GM21737 (cell line): ENCODE results near the gene C19orf25.
"Not testable (repeated sequence)": the region's sequence is repeated elsewhere in the genome, so short reads cannot be mapped to it uniquely, and the experiment has no call there.

Experiments
- ATAC-seq: cut with Tn5 transposase; IDR thresholded peaks from one replicate; pipeline ENCODE4 v1.9.1; 2021; ENCODE audit warnings: mild to moderate bottlenecking, moderate library complexity; ENCODE audit not compliant: unreplicated experiment

The C19orf25 gene

GRCh38 chr19:1512671-1513498 is 33.9 kb upstream of the C19orf25 start, which contains the start of gene ADAMTSL5:
Gene ADAMTSL5, minus strand, starts transcription at chr19:1513019. Its CDS starts 2,076 bp downstream, at chr19:1510943.
- ATAC-seq: no peak

GRCh38 chr19:1511318-1512317 is 32.6 kb upstream of the C19orf25 start:
- ATAC-seq: no peak

GRCh38 chr19:1510807-1511206 is 31.8 kb upstream of the C19orf25 start:
- no peak for ATAC-seq

GRCh38 chr19:1510442-1510806 is 31.4 kb upstream of the C19orf25 start:
- ATAC-seq: no peak

GRCh38 chr19:1509602-1510441 is 30.8 kb upstream of the C19orf25 start:
- no peak for ATAC-seq

GRCh38 chr19:1508507-1508856 is 29.5 kb upstream of the C19orf25 start:
- ATAC-seq: no peak

- ATAC-seq: no peak
Measured at GRCh38 chr19:1507763-1508506, 28.9 kb upstream of the C19orf25 start.

GRCh38 chr19:1507192-1507660 is 28.2 kb upstream of the C19orf25 start:
- no peak for ATAC-seq

GRCh38 chr19:1505991-1506881 is 27.2 kb upstream of the C19orf25 start:
- no peak for ATAC-seq

GRCh38 chr19:1505012-1505411 is 26.0 kb upstream of the C19orf25 start:
- ATAC-seq: no peak

- no peak for ATAC-seq
Measured at GRCh38 chr19:1503925-1504773, 25.1 kb upstream of the C19orf25 start.

GRCh38 chr19:1503089-1503924 is 24.3 kb upstream of the C19orf25 start:
- no peak for ATAC-seq

- ATAC-seq: no peak
Measured at GRCh38 chr19:1502433-1503088, 23.5 kb upstream of the C19orf25 start.

GRCh38 chr19:1501200-1501595 is 22.2 kb upstream of the C19orf25 start:
- ATAC-seq: no peak

- ATAC-seq: not testable (repeated sequence)
Measured at GRCh38 chr19:1499231-1499630, 20.2 kb upstream of the C19orf25 start.

- ATAC-seq: no peak
Measured at GRCh38 chr19:1497578-1498235, 18.7 kb upstream of the C19orf25 start.
